B cell (primary cell): ENCODE measurements around the gene DDX25. TPM values are rescaled to one million over a fixed set of nuclear protein-coding genes. Genes with fewer than 3 reads are reported as not detected.

Experiments used
- ATAC-seq: fragments of 200-7000 bp; cut with Tn5 transposase; one replicate; pipeline ENCODE4 v1.10.0; 2021; ENCODE audit warnings: low read depth, mild to moderate bottlenecking, moderate number of reproducible peaks, moderate library complexity
- CTCF ChIA-PET: fragments of 350-600 bp; sonication (Branson Sonifier 250); formaldehyde crosslinking; loops from one replicate; lab custom pipeline; 2021; ENCODE audit warnings: antibody characterized with exemption, inconsistent platforms; lab: Charles Lee
- POLR2A ChIA-PET: fragments of 350-600 bp; sonication (Branson Sonifier 250); formaldehyde crosslinking; loops from one replicate; lab custom pipeline; 2021; ENCODE audit warnings: antibody characterized with exemption; lab: Charles Lee
- DNase-seq: peaks from one replicate; pipeline ENCODE4 v3.0.0; 2013
- H2AFZ ChIP-seq: 2 replicates; pipeline ENCODE4 v1.6.1; 2012; ENCODE audit warnings: mild to moderate bottlenecking, low read depth, low read length; ENCODE audit not compliant: insufficient read depth, poor library complexity, severe bottlenecking
- H3K27ac ChIP-seq, 2 donors: 1 replicate in 1 of 2; 2 replicates in 1 of 2; pipeline ENCODE4 v1.5.1; 2012 to 2013; ENCODE audit warnings: low read length in 2 of 2, mild to moderate bottlenecking in 2 of 2, moderate library complexity in 1 of 2
- H3K27me3 ChIP-seq, 4 experiments: fragments of 200-600 bp in 1 of 4; sonication (generic) in 1 of 4; replicated peaks in 1 of 4; 1 replicate in 2 of 4; 2 replicates in 2 of 4; pipeline versions ENCODE4 v1.6.1 to v1.7.0; 2013 to 2016; ENCODE audit warnings: low read length in 3 of 4, mild to moderate bottlenecking in 2 of 4, mixed read lengths in 1 of 4, moderate library complexity in 1 of 4; ENCODE audit not compliant: insufficient read depth in 4 of 4, control insufficient read depth in 3 of 4; ENCODE audit errors: control extremely low read depth in 1 of 4
- H3K36me3 ChIP-seq, 2 experiments: replicated peaks in 1 of 2; 1 replicate in 1 of 2; 2 replicates in 1 of 2; pipeline versions ENCODE4 v1.6.1 to v1.7.1; 2013; ENCODE audit warnings: low read length in 1 of 2; ENCODE audit not compliant: insufficient read depth in 2 of 2, control insufficient read depth in 1 of 2; ENCODE audit errors: control extremely low read depth in 1 of 2, extremely low read depth in 1 of 2
- H3K4me1 ChIP-seq, 2 donors: fragments of 200-600 bp in 1 of 2; sonication (generic) in 1 of 2; 1 replicate in 1 of 2; 2 replicates in 1 of 2; pipeline versions ENCODE4 v1.5.1 to v1.6.1; 2013 to 2017; ENCODE audit warnings: low read length in 2 of 2; ENCODE audit not compliant: control insufficient read depth in 2 of 2, insufficient read depth in 2 of 2
- H3K4me2 ChIP-seq: replicated peaks from 2 replicates; pipeline ENCODE3; 2012; ENCODE audit warnings: mild to moderate bottlenecking, low read depth, low read length; ENCODE audit not compliant: poor library complexity, severe bottlenecking
- H3K4me3 ChIP-seq, 5 experiments: fragments of 200-600 bp in 1 of 5; sonication (generic) in 1 of 5; 1 replicate in 3 of 5; 2 replicates in 2 of 5; pipeline versions ENCODE4 v1.5.1 to v1.7.0; 2011 to 2016; ENCODE audit warnings: low read length in 4 of 5, mild to moderate bottlenecking in 4 of 5, low read depth in 2 of 5, control low read depth in 1 of 5, moderate library complexity in 1 of 5; ENCODE audit not compliant: insufficient read depth in 1 of 5; ENCODE audit errors: control extremely low read depth in 1 of 5, extremely low read depth in 1 of 5
- H3K79me2 ChIP-seq: fragments of 200-600 bp; sonication (generic); one replicate; pipeline ENCODE4 v1.6.0; 2016; ENCODE audit warnings: low read length; ENCODE audit not compliant: control insufficient read depth, insufficient read depth
- H3K9ac ChIP-seq: fragments of 200-600 bp; sonication (generic); 2 replicates; pipeline ENCODE4 v1.6.1; 2017; ENCODE audit warnings: mild to moderate bottlenecking, low read length, moderate library complexity
- H3K9me3 ChIP-seq, 3 donors: one replicate each; pipeline versions ENCODE4 v1.6.1 to v1.7.1; 2013; ENCODE audit warnings: low read length in 2 of 3; ENCODE audit not compliant: control insufficient read depth in 2 of 3, insufficient read depth in 1 of 3; ENCODE audit errors: control extremely low read depth in 1 of 3
- H4K20me1 ChIP-seq: 2 replicates; pipeline ENCODE4 v1.6.0; 2012; ENCODE audit warnings: mild to moderate bottlenecking, low read length; ENCODE audit not compliant: insufficient read depth, control insufficient read depth, poor library complexity, severe bottlenecking
- H3K27ac Mint-ChIP-seq: one replicate; pipeline ENCODE4 v1.8.0; 2021; ENCODE audit warnings: mixed read lengths
- H3K27me3 Mint-ChIP-seq: one replicate; pipeline ENCODE4 v1.8.0; 2021; ENCODE audit warnings: mixed read lengths
- H3K4me1 Mint-ChIP-seq: one replicate; pipeline ENCODE4 v1.8.0; 2021; ENCODE audit warnings: mixed read lengths
- H3K4me3 Mint-ChIP-seq: one replicate; pipeline ENCODE4 v1.8.0; 2021; ENCODE audit warnings: mixed read lengths
- H3K9me3 Mint-ChIP-seq: one replicate; pipeline ENCODE4 v1.8.0; 2022; ENCODE audit warnings: mixed read lengths; ENCODE audit not compliant: insufficient read depth
- EZH2 ChIP-seq: IDR thresholded peaks from 2 replicates; pipeline ENCODE4 v1.6.1; 2012; ENCODE audit warnings: borderline replicate concordance, low read depth, mild to moderate bottlenecking, moderate library complexity, low read length; ENCODE audit not compliant: insufficient read depth, poor library complexity, severe bottlenecking
- WGBS: methylation state at CpG from one replicate; pipeline ENCODE4 v1.1.5; 2013; ENCODE audit warnings: missing lambda C conversion rate; ENCODE audit not compliant: insufficient coverage; 5-methylcytosine and 5-hydroxymethylcytosine counted together
- intact Hi-C: fragments of 100-400 bp; cut with micrococcal nuclease; formaldehyde crosslinking; loops from one replicate; pipeline ENCODE4 v1.10.0; 2022
- polyA plus RNA-seq: library from polyadenylated mRNA; depleted of rRNA; stranded (reverse); fragments of >200 nt; gene quantifications from 2 replicates; pipeline ENCODE4 v1.2.3, GENCODE V29; 2012
- total RNA-seq, 2 donors: library from RNA; stranded (reverse); fragments of 120-200 nt in 1 of 2; gene quantifications; 1 replicate in 1 of 2; 2 replicates in 1 of 2; pipeline versions ENCODE4 v1.2.3 to v1.2.4, GENCODE V29; 2013 to 2022
- TF ChIP-seq, protein P1 (sequence below): fragments of 200-600 bp; IDR thresholded peaks from one replicate; pipeline ENCODE4 v1.8.0; 2022; ENCODE audit warnings: antibody characterized with exemption, mild to moderate bottlenecking

The DDX25 gene
- total and polyA plus RNA-seq, 2 donors (not counting 1 experiment from before 2014, with no cell fraction given) = not detected

DNA sequence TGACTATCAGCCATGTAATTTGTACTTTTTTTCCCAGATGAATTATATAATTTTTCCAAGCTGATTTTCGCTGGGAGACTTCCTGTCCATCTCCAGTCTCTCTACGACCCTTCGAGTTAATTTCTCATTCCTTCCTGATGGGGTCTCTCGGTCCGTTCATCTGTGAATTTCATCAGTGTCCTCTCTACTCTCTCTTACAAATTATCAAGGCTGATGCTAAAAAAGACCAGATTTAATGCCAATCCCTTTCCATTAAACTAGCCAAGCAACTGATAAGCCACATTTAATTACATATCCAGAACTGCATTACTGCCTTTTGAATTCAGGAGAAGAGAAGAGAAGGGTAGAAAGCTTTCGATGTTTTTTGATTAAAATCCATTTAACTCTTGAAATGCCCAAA lies 67.3 kb downstream of the DDX25 start:
- H3K4me1 ChIP-seq = no peaks in the 10 kb centered on the region
- peaks cover 0 to 4% (median 0%) of the 10 kb centered on the region in 4 experiments for H3K27me3 ChIP-seq
- no peak overlapping the region for H3K4me3 ChIP-seq
- no peak overlapping the region for H3K27ac ChIP-seq
- intact Hi-C loops = no loop called here
- H3K4me2 ChIP-seq = no peak overlapping the region
- POLR2A ChIA-PET = no interaction called here
- no peak overlapping the region for H3K9ac ChIP-seq
- Mint-ChIP-seq H3K27me3 (peaks cover 14% of the 10 kb centered on the region), H3K4me1 (no peaks in the 10 kb centered on the region), H3K9me3 (no peaks in the 10 kb centered on the region), H3K4me3 (no peak overlapping the region), H3K27ac (no peak overlapping the region)
- no peaks in the 10 kb centered on the region for H3K9me3 ChIP-seq
- no peaks in the 10 kb centered on the region for H3K79me2 ChIP-seq
- ATAC-seq = no peak
- no peaks in the 10 kb centered on the region for H3K36me3 ChIP-seq
- 85% methylated on average over 5 of the region's 6 CpGs for WGBS
- DNase-seq = no peak
- CTCF ChIA-PET = no interaction called here
- no peak overlapping the region for H2AFZ ChIP-seq
- no peaks in the 10 kb centered on the region for H4K20me1 ChIP-seq
- TF ChIP-seq, protein P1, sequence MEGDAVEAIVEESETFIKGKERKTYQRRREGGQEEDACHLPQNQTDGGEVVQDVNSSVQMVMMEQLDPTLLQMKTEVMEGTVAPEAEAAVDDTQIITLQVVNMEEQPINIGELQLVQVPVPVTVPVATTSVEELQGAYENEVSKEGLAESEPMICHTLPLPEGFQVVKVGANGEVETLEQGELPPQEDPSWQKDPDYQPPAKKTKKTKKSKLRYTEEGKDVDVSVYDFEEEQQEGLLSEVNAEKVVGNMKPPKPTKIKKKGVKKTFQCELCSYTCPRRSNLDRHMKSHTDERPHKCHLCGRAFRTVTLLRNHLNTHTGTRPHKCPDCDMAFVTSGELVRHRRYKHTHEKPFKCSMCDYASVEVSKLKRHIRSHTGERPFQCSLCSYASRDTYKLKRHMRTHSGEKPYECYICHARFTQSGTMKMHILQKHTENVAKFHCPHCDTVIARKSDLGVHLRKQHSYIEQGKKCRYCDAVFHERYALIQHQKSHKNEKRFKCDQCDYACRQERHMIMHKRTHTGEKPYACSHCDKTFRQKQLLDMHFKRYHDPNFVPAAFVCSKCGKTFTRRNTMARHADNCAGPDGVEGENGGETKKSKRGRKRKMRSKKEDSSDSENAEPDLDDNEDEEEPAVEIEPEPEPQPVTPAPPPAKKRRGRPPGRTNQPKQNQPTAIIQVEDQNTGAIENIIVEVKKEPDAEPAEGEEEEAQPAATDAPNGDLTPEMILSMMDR = no peak
- no peak for TF ChIP-seq EZH2

DNA sequence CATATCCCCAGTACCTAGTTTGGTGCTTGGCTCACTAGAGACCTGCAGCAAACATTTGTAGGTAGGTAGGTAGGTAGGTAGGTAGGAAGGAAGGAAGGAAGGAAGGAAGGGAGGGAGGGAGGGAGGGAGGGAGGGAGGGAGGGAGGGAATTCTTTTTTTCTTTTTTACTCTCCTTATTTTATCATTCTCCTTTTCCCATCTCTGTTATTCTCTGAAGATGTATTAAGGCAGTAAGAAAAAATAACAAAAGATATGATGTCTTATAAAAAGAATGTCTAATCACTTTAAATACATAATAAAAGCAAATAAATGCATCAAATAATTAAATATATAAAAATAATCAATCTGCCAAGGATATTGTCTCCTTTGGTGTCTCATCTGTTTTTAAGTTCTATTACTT lies 70.0 kb downstream of the DDX25 start:
- Histone ChIP-seq H3K27ac (no peak overlapping the region), H3K79me2 (no peaks in the 10 kb centered on the region), H3K27me3 (no peaks in the 10 kb centered on the region), H2AFZ (no peak overlapping the region), H4K20me1 (no peaks in the 10 kb centered on the region), H3K36me3 (no peaks in the 10 kb centered on the region), H3K4me2 (no peak overlapping the region), H3K9ac (no peak overlapping the region), H3K9me3 (no peaks in the 10 kb centered on the region), H3K4me3 (no peak overlapping the region), H3K4me1 (no peaks in the 10 kb centered on the region)
- DNase-seq (no peak), ATAC-seq (no peak)
- TF ChIP-seq, protein P1 = no peak
- intact Hi-C loops = no loop called here
- POLR2A ChIA-PET = no interaction called here
- peaks cover 12% of the 10 kb centered on the region for H3K27me3 Mint-ChIP-seq
- no peaks in the 10 kb centered on the region for H3K9me3 Mint-ChIP-seq
- H3K4me3 Mint-ChIP-seq = no peak overlapping the region
- no peaks in the 10 kb centered on the region for H3K4me1 Mint-ChIP-seq
- H3K27ac Mint-ChIP-seq = no peak overlapping the region
- CTCF ChIA-PET = no interaction called here
